ENCODE measurements around the gene KCNG1.

KCNG1 gene

GRCh38 chr20:51010043-51010365 lies 12.9 kb downstream of the KCNG1 start:
- TF ChIP-seq CTCF (conservative IDR thresholded peaks at IDR 0.05) = no peak
- H3K27ac ChIP-seq = no peak overlapping the region

- TF ChIP-seq ZFX (IDR thresholded peaks at IDR 0.05) = no peak
- TF ChIP-seq CTCF (conservative IDR thresholded peaks at IDR 0.05) = no peak
- no peak overlapping the region for H3K27ac ChIP-seq
Observed at GRCh38 chr20:51009303-51010042, 13.4 kb downstream of the KCNG1 start.

- TF ChIP-seq ZFX (IDR thresholded peaks at IDR 0.05) (no peak), CTCF (conservative IDR thresholded peaks at IDR 0.05) (no peak)
- H3K27ac ChIP-seq = no peak overlapping the region
Observed at GRCh38 chr20:51008718-51009117, 14.2 kb downstream of the KCNG1 start.

GRCh38 chr20:51005214-51005613 lies 17.7 kb downstream of the KCNG1 start:
- TF ChIP-seq ZFX (IDR thresholded peaks at IDR 0.05) (no peak), CTCF (conservative IDR thresholded peaks at IDR 0.05) (no peak)
- H3K27ac ChIP-seq = no peak overlapping the region

GRCh38 chr20:51004781-51005180 lies 18.1 kb downstream of the KCNG1 start:
- TF ChIP-seq ZFX (IDR thresholded peaks at IDR 0.05) (no peak), CTCF (conservative IDR thresholded peaks at IDR 0.05) (no peak)
- H3K27ac ChIP-seq = no peak overlapping the region

- TF ChIP-seq CTCF (conservative IDR thresholded peaks at IDR 0.05) (no peak), ZFX (IDR thresholded peaks at IDR 0.05) (no peak)
- no peak overlapping the region for H3K27ac ChIP-seq
Observed at GRCh38 chr20:51004305-51004727, 18.6 kb downstream of the KCNG1 start.

- no peak for TF ChIP-seq CTCF (conservative IDR thresholded peaks at IDR 0.05)
- TF ChIP-seq ZFX (IDR thresholded peaks at IDR 0.05) = no peak
Observed at GRCh38 chr20:51003753-51004152, 19.2 kb downstream of the KCNG1 start.

More at GRCh38 chr20:51003753-51004152, 19.2 kb downstream of the KCNG1 start:
- H3K27ac ChIP-seq = no peak overlapping the region
